ENCODE data around the gene IL17REL.

IL17REL gene

GRCh38 chr22:49954991-49955580 lies 57.5 kb downstream of the IL17REL start:
- DNase-seq (ENCODE audit: insufficient read length, low spot score) (no peak), FAIRE-seq (no peak)
- TF ChIP-seq POLR2A (IDR thresholded peaks at IDR 0.05; ENCODE audit: low read depth, low read length) (no peak), PAX5 (IDR thresholded peaks at IDR 0.05; ENCODE audit: insufficient read depth, low read length, severe bottlenecking) (no peak), TAF1 (IDR thresholded peaks at IDR 0.05; ENCODE audit: low read depth, low read length) (no peak), SPI1 (IDR thresholded peaks at IDR 0.05; ENCODE audit: low read depth, low read length) (no peak), POU2F2 (IDR thresholded peaks at IDR 0.05; ENCODE audit: low read depth, low read length) (no peak), POLR2AphosphoS5 (IDR thresholded peaks at IDR 0.05; ENCODE audit: low read depth, low read length) (no peak)

DNA sequence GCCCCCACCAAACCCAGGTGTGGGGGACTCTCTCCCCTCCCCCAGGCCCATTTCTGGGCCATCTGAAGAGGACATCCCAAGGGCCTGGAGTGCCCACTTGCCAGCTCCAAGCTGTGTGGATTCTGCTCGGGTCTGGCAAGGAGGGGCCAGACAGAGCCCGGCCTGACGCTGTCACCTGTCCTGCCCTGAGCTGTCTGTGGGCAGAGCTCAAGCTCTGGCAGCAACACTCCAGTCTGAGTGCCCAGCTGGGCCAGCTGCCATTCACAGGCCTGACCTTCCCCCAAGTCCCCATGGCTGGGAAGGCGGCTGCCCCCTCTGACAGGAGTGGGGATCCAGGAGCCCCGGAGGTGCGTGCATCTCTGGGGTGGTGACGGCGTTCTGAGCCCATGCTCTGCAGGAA lies 58.2 kb downstream of the IL17REL start:
- FAIRE-seq (no peak), DNase-seq (ENCODE audit: insufficient read length, low spot score) (no peak)
- TF ChIP-seq PAX5 (IDR thresholded peaks at IDR 0.05; ENCODE audit: insufficient read depth, low read length, severe bottlenecking), result no peak
- TF ChIP-seq POLR2AphosphoS5 (IDR thresholded peaks at IDR 0.05; ENCODE audit: low read depth, low read length), result no peak
- no peak for TF ChIP-seq TAF1 (IDR thresholded peaks at IDR 0.05; ENCODE audit: low read depth, low read length)
- no peak for TF ChIP-seq POU2F2 (IDR thresholded peaks at IDR 0.05; ENCODE audit: low read depth, low read length)
- no peak for TF ChIP-seq POLR2A (IDR thresholded peaks at IDR 0.05; ENCODE audit: low read depth, low read length)
- no peak for TF ChIP-seq SPI1 (IDR thresholded peaks at IDR 0.05; ENCODE audit: low read depth, low read length)

GRCh38 chr22:49953680-49954344 lies 58.8 kb downstream of the IL17REL start:
- TF ChIP-seq TAF1 (IDR thresholded peaks at IDR 0.05; ENCODE audit: low read depth, low read length), result no peak
- TF ChIP-seq PAX5 (IDR thresholded peaks at IDR 0.05; ENCODE audit: insufficient read depth, low read length, severe bottlenecking), result no peak
- TF ChIP-seq POLR2AphosphoS5 (IDR thresholded peaks at IDR 0.05; ENCODE audit: low read depth, low read length), result no peak
- TF ChIP-seq POU2F2 (IDR thresholded peaks at IDR 0.05; ENCODE audit: low read depth, low read length), result no peak
- no peak for TF ChIP-seq POLR2A (IDR thresholded peaks at IDR 0.05; ENCODE audit: low read depth, low read length)
- no peak for TF ChIP-seq SPI1 (IDR thresholded peaks at IDR 0.05; ENCODE audit: low read depth, low read length)
- DNase-seq (ENCODE audit: insufficient read length, low spot score) (no peak), FAIRE-seq (no peak)

DNA sequence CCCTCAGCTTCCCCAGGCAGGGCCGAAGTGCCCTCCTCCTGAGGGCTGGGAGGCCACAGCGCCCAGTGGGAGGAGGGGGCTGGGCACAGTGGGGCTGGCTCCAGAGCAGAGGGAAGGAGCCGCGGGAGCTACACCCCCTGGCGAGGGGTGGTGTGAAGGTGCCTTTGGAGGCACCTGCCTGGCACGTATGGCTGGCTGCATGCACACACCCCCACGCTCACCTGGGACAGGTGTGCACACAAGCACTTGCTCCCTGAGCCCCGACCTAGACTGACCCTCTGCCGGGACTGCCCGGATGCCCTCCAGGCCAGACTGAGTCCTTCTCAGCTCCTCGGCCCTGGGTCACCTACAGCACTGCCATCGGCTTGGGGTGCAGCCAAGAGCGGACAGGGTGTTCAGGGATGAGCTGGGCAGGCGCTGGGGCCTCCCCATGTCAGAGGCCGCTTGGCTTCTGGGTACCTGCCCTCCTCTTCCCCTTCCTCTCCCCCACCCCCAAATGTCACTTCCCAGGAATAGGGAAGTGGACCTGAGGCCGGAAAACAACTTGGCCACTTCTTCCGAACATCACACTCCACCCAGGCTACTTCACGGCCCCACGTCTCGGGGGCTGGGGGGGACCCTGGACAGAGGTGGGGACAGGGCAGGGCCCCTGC lies 59.4 kb downstream of the IL17REL start:
- FAIRE-seq, result no peak
- DNase-seq (ENCODE audit: insufficient read length, low spot score), result no peak

DNA sequence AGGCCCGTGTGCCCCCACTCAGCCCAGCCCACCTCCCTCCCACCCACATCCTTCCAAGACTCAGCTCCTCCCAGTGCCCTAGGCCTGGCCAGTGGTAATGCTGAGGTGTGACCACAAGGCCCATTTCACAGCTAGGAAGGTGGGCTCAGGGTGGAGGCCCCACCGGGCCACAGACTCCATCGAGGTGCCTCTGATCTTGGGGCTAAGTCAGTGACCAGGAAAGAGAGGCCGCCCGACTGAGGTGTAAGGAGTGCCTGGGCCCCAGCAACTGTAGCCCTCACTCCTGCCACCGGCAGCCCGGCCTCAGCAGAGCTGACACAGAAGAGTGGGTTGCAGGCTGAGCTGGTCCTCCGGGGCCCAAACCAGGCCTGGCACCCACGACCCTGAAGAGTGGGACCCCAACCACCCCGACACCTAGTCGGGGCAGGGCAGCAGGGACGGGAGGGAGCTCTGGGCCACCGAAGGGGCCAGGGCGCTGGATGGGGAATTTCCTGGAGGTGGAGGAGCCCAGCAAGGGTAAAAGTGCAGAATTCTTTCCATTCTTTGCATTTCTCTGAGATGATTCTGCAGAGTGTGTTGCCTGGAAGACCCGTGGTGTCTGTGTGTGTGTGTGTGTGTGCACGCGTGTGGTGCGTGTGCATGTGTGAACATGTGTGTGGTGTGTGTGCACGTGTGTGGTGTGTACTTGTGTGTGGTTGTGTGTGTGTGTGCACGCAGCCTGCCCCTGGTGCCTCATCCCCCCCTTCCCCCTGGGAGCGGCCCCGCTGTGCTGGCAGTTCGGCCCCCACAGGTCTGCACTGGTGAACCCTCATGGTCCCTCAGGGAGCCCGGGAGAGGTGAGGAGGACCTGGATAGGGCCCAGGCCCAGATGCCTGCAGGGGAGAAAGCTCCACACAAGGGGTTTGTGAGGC lies 60.3 kb downstream of the IL17REL start:
- FAIRE-seq, result no peak
- TF ChIP-seq POLR2AphosphoS5 (IDR thresholded peaks at IDR 0.05; ENCODE audit: low read depth, low read length) (no peak), POU2F2 (IDR thresholded peaks at IDR 0.05; ENCODE audit: low read depth, low read length) (no peak), PAX5 (IDR thresholded peaks at IDR 0.05; ENCODE audit: insufficient read depth, low read length, severe bottlenecking) (no peak), SPI1 (IDR thresholded peaks at IDR 0.05; ENCODE audit: low read depth, low read length) (no peak), TAF1 (IDR thresholded peaks at IDR 0.05; ENCODE audit: low read depth, low read length) (no peak), POLR2A (IDR thresholded peaks at IDR 0.05; ENCODE audit: low read depth, low read length) (no peak)
- DNase-seq (ENCODE audit: insufficient read length, low spot score), result no peak

More for the DNA sequence above, 59.4 kb downstream of the IL17REL start:
- no peak for TF ChIP-seq POLR2AphosphoS5 (IDR thresholded peaks at IDR 0.05; ENCODE audit: low read depth, low read length)
- TF ChIP-seq POLR2A (IDR thresholded peaks at IDR 0.05; ENCODE audit: low read depth, low read length), result no peak
- TF ChIP-seq POU2F2 (IDR thresholded peaks at IDR 0.05; ENCODE audit: low read depth, low read length), result no peak
- TF ChIP-seq PAX5 (IDR thresholded peaks at IDR 0.05; ENCODE audit: insufficient read depth, low read length, severe bottlenecking), result no peak

DNA sequence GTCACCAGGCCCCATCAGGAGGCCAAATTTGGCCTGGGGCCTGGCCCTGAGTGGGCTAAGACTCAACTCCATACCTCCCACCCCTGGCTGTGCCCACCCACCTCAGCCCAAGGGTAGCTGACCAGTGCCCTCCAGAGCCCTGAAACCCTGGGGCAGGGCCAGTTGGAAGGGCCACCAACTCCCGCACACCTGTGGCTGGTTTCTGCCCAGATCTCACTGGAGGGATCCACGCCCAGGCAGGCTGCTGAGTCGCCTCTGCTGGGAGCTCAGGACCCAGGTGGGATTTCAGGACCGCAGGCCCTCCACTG lies 60.9 kb downstream of the IL17REL start:
- no peak for TF ChIP-seq TAF1 (IDR thresholded peaks at IDR 0.05; ENCODE audit: low read depth, low read length)
- TF ChIP-seq SPI1 (IDR thresholded peaks at IDR 0.05; ENCODE audit: low read depth, low read length), result no peak
- TF ChIP-seq POLR2AphosphoS5 (IDR thresholded peaks at IDR 0.05; ENCODE audit: low read depth, low read length), result no peak
- TF ChIP-seq PAX5 (IDR thresholded peaks at IDR 0.05; ENCODE audit: insufficient read depth, low read length, severe bottlenecking), result no peak
- no peak for TF ChIP-seq POLR2A (IDR thresholded peaks at IDR 0.05; ENCODE audit: low read depth, low read length)
- TF ChIP-seq POU2F2 (IDR thresholded peaks at IDR 0.05; ENCODE audit: low read depth, low read length), result no peak
- no peak for FAIRE-seq
- DNase-seq (ENCODE audit: insufficient read length, low spot score), result no peak

DNA sequence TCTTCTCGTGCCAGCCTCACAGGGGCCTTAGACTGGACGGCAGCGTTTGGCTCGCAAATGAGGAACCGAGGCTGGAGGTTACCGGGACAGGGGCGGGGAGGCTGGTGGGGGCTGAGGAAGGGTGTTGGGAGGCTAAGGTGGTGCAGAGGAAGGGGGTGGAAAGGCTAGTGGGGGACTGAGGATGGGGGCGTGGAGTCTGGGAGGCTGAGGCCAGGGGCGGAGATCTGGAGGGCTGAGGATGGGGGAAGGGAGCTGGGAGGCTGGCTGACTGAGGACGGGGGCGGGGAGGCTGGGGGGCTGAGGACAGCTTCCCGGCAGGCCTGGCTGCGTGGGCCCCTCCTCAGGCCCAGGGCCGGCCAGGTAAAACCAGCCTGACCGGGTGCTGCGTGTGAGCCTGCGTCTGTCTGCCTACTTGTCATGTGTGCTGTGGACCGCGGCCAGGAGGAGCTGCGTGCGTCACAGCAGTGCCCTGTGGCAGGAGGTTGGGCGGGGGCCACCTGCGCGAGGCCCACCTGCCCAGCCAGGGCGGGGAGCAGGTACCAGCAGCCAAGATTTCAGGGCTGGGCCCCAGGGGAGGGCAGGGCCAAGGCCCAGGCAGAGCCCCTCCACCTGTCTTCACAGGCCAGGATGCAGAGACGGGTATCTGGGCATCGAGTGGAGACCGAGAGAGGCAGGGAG lies 61.4 kb downstream of the IL17REL start:
- FAIRE-seq (no peak), DNase-seq (ENCODE audit: insufficient read length, low spot score) (no peak)
- TF ChIP-seq PAX5 (IDR thresholded peaks at IDR 0.05; ENCODE audit: insufficient read depth, low read length, severe bottlenecking), result no peak
- TF ChIP-seq POLR2AphosphoS5 (IDR thresholded peaks at IDR 0.05; ENCODE audit: low read depth, low read length), result no peak
- TF ChIP-seq TAF1 (IDR thresholded peaks at IDR 0.05; ENCODE audit: low read depth, low read length), result no peak
- TF ChIP-seq SPI1 (IDR thresholded peaks at IDR 0.05; ENCODE audit: low read depth, low read length), result no peak
- TF ChIP-seq POU2F2 (IDR thresholded peaks at IDR 0.05; ENCODE audit: low read depth, low read length), result no peak
- TF ChIP-seq POLR2A (IDR thresholded peaks at IDR 0.05; ENCODE audit: low read depth, low read length), result no peak

- no peak for FAIRE-seq
- TF ChIP-seq POU2F2 (IDR thresholded peaks at IDR 0.05; ENCODE audit: low read depth, low read length) (no peak), POLR2A (IDR thresholded peaks at IDR 0.05; ENCODE audit: low read depth, low read length) (no peak), PAX5 (IDR thresholded peaks at IDR 0.05; ENCODE audit: insufficient read depth, low read length, severe bottlenecking) (no peak), POLR2AphosphoS5 (IDR thresholded peaks at IDR 0.05; ENCODE audit: low read depth, low read length) (no peak), TAF1 (IDR thresholded peaks at IDR 0.05; ENCODE audit: low read depth, low read length) (no peak), SPI1 (IDR thresholded peaks at IDR 0.05; ENCODE audit: low read depth, low read length) (no peak)
These were observed 62.1 kb downstream of the IL17REL start for GRCh38 chr22:49950396-49950994.

More at GRCh38 chr22:49950396-49950994, 62.1 kb downstream of the IL17REL start:
- DNase-seq (ENCODE audit: insufficient read length, low spot score), result no peak
